ENCODE data around the gene HYAL3. TPM values are rescaled to one million over a fixed set of nuclear protein-coding genes. Genes with fewer than 3 reads are reported as not detected.

Gene HYAL3
- polyA plus RNA-seq, 1 donor from 2014 or later: 9.1 TPM

DNA sequence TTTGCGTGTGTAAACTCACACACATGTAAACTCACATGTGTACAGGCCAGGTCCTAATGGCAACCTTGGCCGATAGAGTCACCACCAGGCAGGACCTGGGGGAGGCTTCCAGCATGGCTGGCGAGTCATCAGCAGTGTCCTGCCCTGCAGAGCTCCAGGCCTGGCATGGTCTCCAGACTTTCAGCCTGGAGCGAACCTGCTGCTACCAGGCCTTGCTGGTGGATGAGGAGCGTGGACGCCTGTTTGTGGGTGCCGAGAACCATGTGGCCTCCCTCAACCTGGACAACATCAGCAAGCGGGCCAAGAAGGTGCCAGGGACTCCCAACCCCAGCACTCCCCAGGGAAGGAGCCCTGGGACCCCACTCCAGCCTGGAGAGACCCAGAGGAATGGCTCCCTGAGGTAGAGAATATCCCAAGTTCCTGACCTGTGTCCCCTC, 29.2 kb downstream of the HYAL3 start:
- Histone ChIP-seq H3K4me2 (ENCODE audit: low read length) (no peak overlapping the region), H3K36me3 (ENCODE audit: insufficient read depth, low read length) (no peaks in the 10 kb centered on the region), H3K9me3 (ENCODE audit: low read length) (no peaks in the 10 kb centered on the region), H3K27ac (ENCODE audit: low read length) (no peak overlapping the region), H3K4me3 (ENCODE audit: low read length) (no peak overlapping the region), H2AFZ (ENCODE audit: low read depth, low read length) (no peak overlapping the region), H3K9me2 (ENCODE audit: insufficient read depth, low read length) (no peaks in the 10 kb centered on the region), H3K79me2 (replicated peaks; ENCODE audit: insufficient read depth, low read length) (no peaks in the 10 kb centered on the region), H3F3A (ENCODE audit: insufficient read depth, low read length, poor library complexity, severe bottlenecking) (no peaks in the 10 kb centered on the region), H3K9ac (ENCODE audit: low read length) (no peak overlapping the region), H4K20me1 (ENCODE audit: insufficient read depth) (no peaks in the 10 kb centered on the region), H3K27me3 (ENCODE audit: insufficient read depth, low read depth, low read length) (peaks cover 11% of the 10 kb centered on the region)
- no peak for TF ChIP-seq MXI1 (conservative IDR thresholded peaks at IDR 0.05; ENCODE audit: poor library complexity, severe bottlenecking)

DNA sequence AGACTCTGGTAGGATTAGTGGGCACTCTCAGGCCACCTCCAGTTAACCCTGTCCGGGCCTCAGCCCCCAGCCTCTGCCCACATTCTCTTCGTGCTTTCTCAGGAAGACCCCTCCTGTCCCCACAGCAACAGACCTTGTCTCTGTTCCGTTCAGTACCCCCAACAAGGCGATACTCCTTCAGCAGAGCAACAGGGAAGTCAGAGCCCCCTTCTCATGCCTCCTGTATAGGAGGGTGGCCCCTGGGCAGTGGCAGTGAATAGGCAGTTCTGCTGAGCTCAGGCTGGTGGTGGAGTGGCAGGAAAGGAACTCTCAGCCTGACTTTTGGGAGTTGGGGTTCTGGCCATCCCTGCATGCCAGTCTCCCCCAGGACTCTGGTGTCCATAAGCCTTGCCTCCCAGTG, 29.7 kb downstream of the HYAL3 start:
- Histone ChIP-seq H3K9ac (ENCODE audit: low read length) (no peak overlapping the region), H3K4me3 (ENCODE audit: low read length) (no peak overlapping the region), H3K9me3 (ENCODE audit: low read length) (no peaks in the 10 kb centered on the region), H3F3A (ENCODE audit: insufficient read depth, low read length, poor library complexity, severe bottlenecking) (no peaks in the 10 kb centered on the region), H3K27me3 (ENCODE audit: insufficient read depth, low read depth, low read length) (peaks cover 6% of the 10 kb centered on the region), H3K36me3 (ENCODE audit: insufficient read depth, low read length) (no peaks in the 10 kb centered on the region), H3K9me2 (ENCODE audit: insufficient read depth, low read length) (no peaks in the 10 kb centered on the region), H4K20me1 (ENCODE audit: insufficient read depth) (no peaks in the 10 kb centered on the region), H3K27ac (ENCODE audit: low read length) (no peak overlapping the region), H3K4me2 (ENCODE audit: low read length) (no peak overlapping the region), H2AFZ (ENCODE audit: low read depth, low read length) (no peak overlapping the region), H3K79me2 (replicated peaks; ENCODE audit: insufficient read depth, low read length) (no peaks in the 10 kb centered on the region)
- TF ChIP-seq, protein P1, sequence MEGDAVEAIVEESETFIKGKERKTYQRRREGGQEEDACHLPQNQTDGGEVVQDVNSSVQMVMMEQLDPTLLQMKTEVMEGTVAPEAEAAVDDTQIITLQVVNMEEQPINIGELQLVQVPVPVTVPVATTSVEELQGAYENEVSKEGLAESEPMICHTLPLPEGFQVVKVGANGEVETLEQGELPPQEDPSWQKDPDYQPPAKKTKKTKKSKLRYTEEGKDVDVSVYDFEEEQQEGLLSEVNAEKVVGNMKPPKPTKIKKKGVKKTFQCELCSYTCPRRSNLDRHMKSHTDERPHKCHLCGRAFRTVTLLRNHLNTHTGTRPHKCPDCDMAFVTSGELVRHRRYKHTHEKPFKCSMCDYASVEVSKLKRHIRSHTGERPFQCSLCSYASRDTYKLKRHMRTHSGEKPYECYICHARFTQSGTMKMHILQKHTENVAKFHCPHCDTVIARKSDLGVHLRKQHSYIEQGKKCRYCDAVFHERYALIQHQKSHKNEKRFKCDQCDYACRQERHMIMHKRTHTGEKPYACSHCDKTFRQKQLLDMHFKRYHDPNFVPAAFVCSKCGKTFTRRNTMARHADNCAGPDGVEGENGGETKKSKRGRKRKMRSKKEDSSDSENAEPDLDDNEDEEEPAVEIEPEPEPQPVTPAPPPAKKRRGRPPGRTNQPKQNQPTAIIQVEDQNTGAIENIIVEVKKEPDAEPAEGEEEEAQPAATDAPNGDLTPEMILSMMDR (IDR thresholded peaks at IDR 0.05; ENCODE audit: poor library complexity, severe bottlenecking): no peak
- TF ChIP-seq EP300 (conservative IDR thresholded peaks at IDR 0.05; ENCODE audit: poor library complexity, severe bottlenecking) (no peak), SMC3 (conservative IDR thresholded peaks at IDR 0.05; ENCODE audit: poor library complexity) (no peak), RAD21 (conservative IDR thresholded peaks at IDR 0.05) (no peak), TAF1 (IDR thresholded peaks at IDR 0.05; ENCODE audit: low read depth) (no peak), POLR2AphosphoS5 (IDR thresholded peaks at IDR 0.05) (no peak), REST (IDR thresholded peaks at IDR 0.05; ENCODE audit: borderline replicate concordance) (no peak), MXI1 (conservative IDR thresholded peaks at IDR 0.05; ENCODE audit: poor library complexity, severe bottlenecking) (no peak), EZH2 (IDR thresholded peaks at IDR 0.05; ENCODE audit: borderline replicate concordance, insufficient read depth, low read length, poor library complexity, severe bottlenecking) (no peak)
